NCI-H748 treated with DMSO at 0.1 percent for 48 hours (cell line): ENCODE data around the gene DLX6.
"Not testable (repeated sequence)": the region's sequence is repeated elsewhere in the genome, so short reads cannot be mapped to it uniquely, and the experiment has no call there.

ENCODE experiments used
- DNase-seq: peaks from one replicate; lab custom pipeline; 2025; lab: John Stamatoyannopoulos, UW

The DLX6 gene

DNA sequence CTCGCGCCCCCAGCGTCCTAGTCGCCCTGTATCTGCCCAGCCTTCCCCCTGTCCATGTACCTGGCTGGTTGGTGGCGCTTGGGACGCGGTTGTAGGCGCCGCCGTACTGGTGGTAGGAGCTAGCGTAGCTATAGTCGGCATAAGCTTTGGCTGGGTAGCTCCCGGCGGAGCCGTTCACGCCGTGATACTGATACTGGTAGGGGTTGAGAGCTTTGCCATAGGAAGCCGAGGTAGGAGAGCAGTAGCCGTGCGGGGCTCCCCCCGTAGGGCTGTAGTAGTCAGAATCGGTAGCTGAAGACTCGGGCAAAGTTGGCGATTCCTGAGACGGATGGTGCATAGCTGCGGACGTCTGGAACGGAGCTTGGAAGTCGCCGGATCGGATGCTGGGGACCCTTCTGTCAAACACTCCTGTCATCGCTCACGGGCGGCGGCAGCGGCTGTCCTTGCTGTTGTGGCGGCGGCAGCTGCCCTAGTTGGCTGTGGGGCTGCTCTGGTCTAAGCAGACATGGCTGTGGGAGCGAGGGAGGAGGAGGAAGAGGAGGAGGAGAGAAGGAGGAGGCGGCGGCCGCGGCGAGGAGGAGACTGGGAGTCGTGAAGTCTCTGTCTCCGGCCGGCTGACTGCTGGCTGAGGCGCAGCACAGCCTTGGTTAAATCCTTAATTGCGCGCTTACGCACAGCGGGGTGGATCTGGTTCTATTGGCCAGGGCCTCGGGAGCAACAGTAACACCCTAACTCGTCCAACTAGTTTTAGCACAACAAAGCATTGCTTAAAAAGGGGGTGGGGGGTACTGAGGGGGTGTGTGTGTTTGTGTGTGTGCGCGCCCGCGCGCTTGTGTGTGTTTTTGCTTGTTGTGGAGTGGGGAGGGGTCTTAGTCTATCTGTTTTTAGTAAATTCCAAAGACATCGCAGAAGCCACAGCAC is 19.1 kb downstream of the DLX6 start, which contains the start of gene DLX5:
Gene DLX5, minus strand, starts transcription at position 623 of the 921 bp plus-strand sequence. Its CDS starts 208 bp downstream, at position 415.
- DNase-seq, result peak; percentile 97

DNA sequence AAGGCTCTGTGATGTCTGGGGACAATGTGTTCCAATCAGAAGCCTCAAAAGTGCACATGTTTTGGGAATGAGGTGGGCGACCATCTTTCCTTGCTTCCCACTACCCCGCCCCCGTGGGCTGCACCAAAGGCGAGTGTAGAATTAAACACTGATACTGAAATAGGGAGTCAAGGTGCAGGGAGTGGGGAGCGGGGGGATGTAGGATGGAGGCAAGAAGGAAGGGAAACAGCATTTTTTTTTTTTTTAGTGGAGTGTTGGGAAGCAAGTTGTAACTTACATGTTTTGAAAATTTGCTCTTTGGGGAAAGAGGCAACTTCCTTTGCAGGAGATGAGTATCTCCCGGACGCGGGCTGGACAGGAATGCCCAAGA is 19.8 kb downstream of the DLX6 start:
- no peak for DNase-seq

DNA sequence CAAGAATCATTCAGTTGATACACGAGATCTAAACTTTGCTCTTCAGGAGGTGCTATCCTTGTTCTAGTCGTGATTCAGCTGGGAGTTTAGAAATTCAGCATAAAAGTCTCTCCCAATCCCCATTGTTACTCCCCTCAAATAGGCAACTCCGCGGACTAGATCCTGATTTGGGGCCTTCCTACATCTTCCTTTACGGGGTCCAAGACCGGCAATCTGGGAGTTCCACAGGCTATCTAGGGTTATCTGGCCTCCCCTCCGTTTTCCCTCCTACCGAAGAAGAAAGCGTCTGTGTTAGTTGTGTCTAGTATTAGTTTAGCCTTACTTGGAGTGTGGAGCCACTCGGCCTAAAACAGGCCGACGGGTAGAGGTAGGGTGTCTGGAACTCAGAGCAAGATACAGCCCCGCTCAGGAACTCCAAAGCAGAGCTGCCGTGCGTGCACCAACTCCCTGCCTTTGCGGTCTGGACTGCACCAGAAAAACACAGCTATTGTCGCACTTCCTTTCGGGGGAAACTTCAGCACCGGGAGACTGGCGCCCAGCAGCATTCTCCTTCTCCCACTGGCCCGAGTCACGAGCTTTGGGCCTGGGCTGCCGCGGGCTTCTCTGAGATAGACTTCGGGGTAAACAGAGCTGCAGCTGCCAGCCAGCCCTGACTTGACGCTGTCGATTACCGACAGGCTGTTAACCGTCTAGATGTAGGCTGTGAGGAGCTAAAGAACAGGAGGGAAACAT is 20.8 kb downstream of the DLX6 start:
- DNase-seq, result no peak

DNA sequence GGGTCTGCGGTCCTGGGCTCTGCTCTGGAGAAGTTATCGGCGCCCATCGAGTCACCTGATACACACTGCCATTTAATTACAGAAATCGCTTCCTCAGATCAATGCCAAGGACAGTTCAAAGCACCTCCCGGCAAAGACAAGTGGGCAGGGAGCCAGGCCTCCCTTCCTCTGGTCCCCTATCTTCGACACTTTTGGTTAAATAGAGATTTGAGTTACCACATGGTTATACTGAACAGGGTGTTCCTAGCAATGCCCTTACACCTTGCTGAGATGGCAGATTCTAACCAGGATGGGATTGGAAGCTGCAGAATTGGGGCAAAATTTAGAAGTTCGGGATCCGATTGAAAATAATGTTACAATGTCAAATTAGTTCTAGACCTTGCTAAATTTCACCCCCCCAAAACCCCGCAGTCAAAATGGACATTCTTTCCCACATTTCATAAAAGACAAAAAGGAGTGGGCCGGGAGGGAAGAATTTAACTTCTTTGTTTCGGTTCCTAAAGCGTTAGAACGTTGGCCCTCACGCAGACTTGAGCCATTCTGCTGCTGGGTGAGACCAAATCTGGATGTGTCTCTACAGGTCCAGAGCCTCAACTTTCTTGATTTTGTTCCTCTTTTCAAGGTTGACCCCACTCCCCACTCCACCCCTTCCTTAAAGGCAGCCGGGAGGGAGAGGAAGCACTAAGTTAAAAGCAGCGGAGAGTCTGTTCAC is 21.5 kb downstream of the DLX6 start:
- DNase-seq, result no peak

DNA sequence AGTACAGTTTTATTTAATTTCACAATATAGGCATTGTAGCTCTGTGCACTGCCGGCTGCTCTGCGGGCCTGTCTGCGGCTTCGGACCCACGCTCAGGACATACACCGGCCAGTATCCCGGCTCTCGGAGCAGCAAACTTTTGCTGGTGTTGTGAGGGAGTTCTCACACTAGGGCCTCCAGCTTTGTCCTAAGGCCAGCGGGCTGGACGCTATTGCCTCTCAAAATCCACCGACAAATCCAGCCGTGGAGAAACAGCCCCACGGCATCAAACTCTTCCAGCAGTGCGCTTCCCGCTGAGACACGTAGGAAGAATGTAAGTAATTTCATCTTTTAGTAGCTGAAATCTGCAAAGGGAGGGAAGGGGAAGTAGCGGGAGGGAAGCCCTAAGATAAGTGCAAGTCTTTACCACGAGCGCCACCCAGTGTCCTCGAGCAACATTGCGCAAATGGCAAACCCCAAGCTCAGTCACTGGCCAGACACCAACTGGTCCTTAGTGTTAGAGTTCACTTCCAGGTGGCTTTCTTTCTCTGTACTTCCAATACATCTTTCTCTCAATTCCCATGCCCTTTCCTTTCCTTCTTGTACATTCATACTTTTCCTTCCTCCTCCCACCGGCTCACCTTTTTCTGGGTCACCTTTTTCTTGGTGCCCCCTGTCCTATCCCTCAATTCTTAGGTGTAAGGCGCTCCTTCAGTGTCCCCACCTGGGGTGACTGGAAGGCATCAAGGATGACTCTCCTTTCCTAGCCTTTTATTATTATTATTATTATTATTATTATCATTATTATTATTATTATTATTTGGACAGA is 22.3 kb downstream of the DLX6 start:
- DNase-seq, result peak; percentile 96

DNA sequence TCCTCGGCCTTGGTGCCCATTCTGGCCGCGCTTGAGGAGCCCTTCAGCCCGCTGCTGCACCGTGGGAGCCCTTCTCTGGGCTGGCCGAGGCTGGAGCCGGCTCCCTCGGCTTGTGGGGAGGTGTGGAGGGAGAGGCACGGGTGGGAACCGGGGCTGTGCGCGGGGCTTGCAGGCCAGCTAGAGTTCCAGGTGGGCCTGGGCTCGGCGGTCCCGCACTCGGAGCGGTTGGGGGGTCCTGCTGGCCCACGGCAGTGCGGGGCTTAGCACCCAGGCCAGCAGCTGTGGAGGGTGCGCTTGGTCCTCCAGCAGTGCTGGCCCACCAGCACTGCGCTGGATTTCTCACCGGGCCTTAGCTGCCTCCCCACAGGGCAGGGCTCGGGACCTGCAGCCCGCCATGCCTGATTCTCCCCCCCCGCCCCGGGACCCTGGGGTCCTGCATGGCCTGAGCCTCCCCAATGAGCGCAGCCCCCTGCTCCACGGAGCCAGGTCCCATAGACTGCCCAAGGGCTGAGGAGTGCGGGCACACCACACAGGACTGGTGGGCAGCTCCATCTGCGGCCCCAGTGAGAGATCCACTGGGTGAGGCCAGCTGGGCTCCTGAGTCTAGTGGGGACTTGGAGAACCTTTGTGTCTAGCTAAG is 29.0 kb downstream of the DLX6 start:
- not testable (repeated sequence) for DNase-seq

DNA sequence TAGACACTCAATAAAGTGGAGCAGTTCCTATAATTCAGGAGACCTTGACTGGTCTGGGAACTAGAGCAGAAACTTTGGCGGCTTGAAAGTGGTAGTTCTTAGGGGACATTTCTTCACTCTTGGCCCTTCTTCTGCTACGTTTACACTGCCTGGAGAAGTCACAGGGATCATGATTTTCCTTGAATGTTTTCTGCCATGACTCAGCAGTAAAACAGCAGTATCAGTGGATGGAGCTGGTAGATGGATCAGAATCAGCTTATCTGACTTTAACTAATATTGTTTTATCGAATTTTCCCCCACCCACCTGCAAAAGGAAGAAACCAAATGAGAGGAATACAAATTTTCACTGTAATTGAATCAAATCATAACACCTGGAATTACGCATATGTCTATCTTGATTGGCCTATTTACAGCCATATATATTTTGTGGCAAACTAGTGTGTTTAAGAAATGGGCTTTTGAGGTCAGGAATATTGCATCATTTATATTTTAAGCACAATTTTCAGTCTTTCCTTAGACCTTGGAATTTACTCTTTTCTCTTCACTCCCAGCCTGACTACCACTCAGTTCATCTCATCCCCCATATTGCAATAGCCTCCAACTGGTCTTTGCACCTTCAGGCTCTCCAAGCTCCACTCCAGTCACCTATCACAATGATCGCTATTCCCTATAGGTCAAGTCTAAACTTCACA is 34.2 kb downstream of the DLX6 start:
- no peak for DNase-seq

DNA sequence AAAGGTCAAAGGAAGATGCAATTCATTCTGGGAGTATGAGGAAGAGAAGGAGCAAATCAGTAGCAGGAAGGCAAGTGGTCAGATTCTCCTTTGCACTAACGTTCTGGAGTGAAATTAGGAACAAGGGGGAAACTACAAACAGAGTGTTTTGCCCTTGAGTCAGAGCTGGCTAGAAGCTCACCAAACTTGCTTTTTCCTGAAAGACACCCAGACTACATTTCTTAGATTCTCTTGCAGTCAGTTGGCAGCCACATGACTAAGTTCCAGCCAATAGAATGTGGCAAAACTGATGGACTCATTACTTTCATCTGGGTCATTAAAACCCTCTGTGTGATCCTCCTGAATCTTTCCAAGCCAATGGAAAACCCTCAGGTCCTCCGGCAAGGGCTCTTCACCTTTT is 37.9 kb downstream of the DLX6 start:
- no peak for DNase-seq
